ENCODE results near the gene RFFL.
"Not testable (repeated sequence)": the region's sequence is repeated elsewhere in the genome, so short reads cannot be mapped to it uniquely, and the experiment has no call there.

RFFL gene

GRCh38 chr17:35097776-35098175 lies 34.3 kb upstream of the RFFL start:
- H3K9me3 ChIP-seq (ENCODE audit: insufficient read depth, low read length): no peaks in the 10 kb centered on the region
- no peaks in the 10 kb centered on the region for H3K27me3 ChIP-seq (ENCODE audit: insufficient read depth, insufficient read length)
- no peak for DNase-seq (ENCODE audit: low read depth, low spot score)
- H3K4me3 ChIP-seq (ENCODE audit: insufficient read length, low read depth): no peak overlapping the region
- peaks cover 26% of the 10 kb centered on the region for H3K36me3 ChIP-seq (ENCODE audit: insufficient read depth, insufficient read length, low read length)
- TF ChIP-seq YY1 (IDR thresholded peaks at IDR 0.05; ENCODE audit: insufficient read depth, insufficient read length): no peak
- no peak for TF ChIP-seq SUZ12 (IDR thresholded peaks at IDR 0.05; ENCODE audit: extremely low read depth, insufficient read depth, insufficient read length)
- H3K9ac ChIP-seq (ENCODE audit: insufficient read length, low read depth): no peak overlapping the region
- no peaks in the 10 kb centered on the region for H3K4me1 ChIP-seq (ENCODE audit: insufficient read depth, insufficient read length)

DNA sequence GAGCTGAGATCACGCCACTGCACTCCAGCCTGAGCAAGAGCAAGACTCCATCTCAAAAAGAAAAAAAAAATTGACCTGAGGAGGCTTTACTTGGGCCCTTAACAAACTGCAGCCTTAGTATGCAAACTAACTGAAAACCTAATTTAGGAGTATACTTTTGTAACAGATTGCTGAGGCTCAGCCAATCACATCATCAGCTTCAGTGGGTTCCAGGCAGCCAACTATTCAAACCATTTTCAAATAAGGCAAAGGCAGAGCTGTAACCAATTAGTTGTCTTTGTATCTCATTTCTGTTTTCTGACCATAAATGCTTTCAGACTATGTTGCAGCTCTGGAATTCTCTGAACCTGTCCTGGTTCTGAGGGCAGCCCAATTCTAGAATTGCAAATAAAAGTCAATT lies 32.2 kb upstream of the RFFL start:
- TF ChIP-seq YY1 (IDR thresholded peaks at IDR 0.05; ENCODE audit: insufficient read depth, insufficient read length): no peak
- TF ChIP-seq SUZ12 (IDR thresholded peaks at IDR 0.05; ENCODE audit: extremely low read depth, insufficient read depth, insufficient read length): no peak
- no peak for TF ChIP-seq ZNF274 (IDR thresholded peaks at IDR 0.05; ENCODE audit: low read depth, low read length)
- Histone ChIP-seq H3K4me1 (ENCODE audit: insufficient read depth, insufficient read length) (no peaks in the 10 kb centered on the region), H3K4me3 (ENCODE audit: insufficient read length, low read depth) (no peak overlapping the region)

DNA sequence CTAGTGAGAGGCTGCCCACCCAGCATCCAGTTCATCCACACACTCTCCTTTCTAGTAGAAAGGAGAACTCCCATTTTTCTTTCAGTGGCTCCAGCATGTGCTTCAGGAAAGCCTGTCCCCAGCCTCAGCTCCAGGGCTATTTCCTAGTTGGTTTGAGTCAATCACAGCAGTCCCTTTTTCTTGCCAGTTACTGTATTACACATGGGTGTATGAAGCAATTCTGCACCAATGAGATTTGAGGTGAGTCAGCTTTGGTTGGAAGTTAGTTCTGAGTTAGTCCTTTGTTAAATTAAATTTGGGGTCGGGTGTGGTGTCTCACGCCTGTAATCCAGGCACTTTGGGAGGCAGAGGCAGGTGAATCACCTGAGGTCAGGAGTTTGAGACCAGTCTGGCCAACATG lies 31.4 kb upstream of the RFFL start:
- no peaks in the 10 kb centered on the region for H3K4me1 ChIP-seq (ENCODE audit: insufficient read depth, insufficient read length)
- no peak for DNase-seq (ENCODE audit: low read depth, low spot score)
- H3K9ac ChIP-seq (ENCODE audit: insufficient read length, low read depth): no peak overlapping the region
- H3K36me3 ChIP-seq (ENCODE audit: insufficient read depth, insufficient read length, low read length): peaks cover 7% of the 10 kb centered on the region
- H3K27me3 ChIP-seq (ENCODE audit: insufficient read depth, insufficient read length): no peaks in the 10 kb centered on the region
- H3K9me3 ChIP-seq (ENCODE audit: insufficient read depth, low read length): no peaks in the 10 kb centered on the region
- H3K4me3 ChIP-seq (ENCODE audit: insufficient read length, low read depth): no peak overlapping the region
- TF ChIP-seq SUZ12 (IDR thresholded peaks at IDR 0.05; ENCODE audit: extremely low read depth, insufficient read depth, insufficient read length): no peak
- no peak for TF ChIP-seq YY1 (IDR thresholded peaks at IDR 0.05; ENCODE audit: insufficient read depth, insufficient read length)
- TF ChIP-seq ZNF274 (IDR thresholded peaks at IDR 0.05; ENCODE audit: low read depth, low read length): no peak

More for the DNA sequence above, 32.2 kb upstream of the RFFL start:
- Histone ChIP-seq H3K36me3 (ENCODE audit: insufficient read depth, insufficient read length, low read length) (peaks cover 15% of the 10 kb centered on the region), H3K9ac (ENCODE audit: insufficient read length, low read depth) (no peak overlapping the region), H3K9me3 (ENCODE audit: insufficient read depth, low read length) (no peaks in the 10 kb centered on the region), H3K27me3 (ENCODE audit: insufficient read depth, insufficient read length) (no peaks in the 10 kb centered on the region)
- DNase-seq (ENCODE audit: low read depth, low spot score): no peak

- not testable (repeated sequence) for H3K4me1 ChIP-seq (ENCODE audit: insufficient read depth, insufficient read length); H3K9me3 ChIP-seq (ENCODE audit: insufficient read depth, low read length); H3K36me3 ChIP-seq (ENCODE audit: insufficient read depth, insufficient read length, low read length); DNase-seq (ENCODE audit: low read depth, low spot score); H3K27me3 ChIP-seq (ENCODE audit: insufficient read depth, insufficient read length); H3K4me3 ChIP-seq (ENCODE audit: insufficient read length, low read depth); H3K9ac ChIP-seq (ENCODE audit: insufficient read length, low read depth)
Observed at GRCh38 chr17:35090707-35091106, 27.2 kb upstream of the RFFL start.

- TF ChIP-seq YY1 (IDR thresholded peaks at IDR 0.05; ENCODE audit: insufficient read depth, insufficient read length): no peak
- Histone ChIP-seq H3K4me3 (ENCODE audit: insufficient read length, low read depth) (peak overlapping the region; percentile 28), H3K36me3 (ENCODE audit: insufficient read depth, insufficient read length, low read length) (no peaks in the 10 kb centered on the region), H3K9me3 (ENCODE audit: insufficient read depth, low read length) (no peaks in the 10 kb centered on the region), H3K27me3 (ENCODE audit: insufficient read depth, insufficient read length) (no peaks in the 10 kb centered on the region), H3K4me1 (ENCODE audit: insufficient read depth, insufficient read length) (peaks cover 3% of the 10 kb centered on the region), H3K9ac (ENCODE audit: insufficient read length, low read depth) (peak overlapping the region; percentile 58)
- DNase-seq (ENCODE audit: low read depth, low spot score): no peak
Observed at GRCh38 chr17:35089586-35090296, 26.2 kb upstream of the RFFL start.

- Histone ChIP-seq H3K36me3 (ENCODE audit: insufficient read depth, insufficient read length, low read length) (no peaks in the 10 kb centered on the region), H3K27me3 (ENCODE audit: insufficient read depth, insufficient read length) (no peaks in the 10 kb centered on the region), H3K4me3 (ENCODE audit: insufficient read length, low read depth) (peak overlapping the region; percentile 65), H3K9ac (ENCODE audit: insufficient read length, low read depth) (peak overlapping the region; percentile 83), H3K9me3 (ENCODE audit: insufficient read depth, low read length) (no peaks in the 10 kb centered on the region), H3K4me1 (ENCODE audit: insufficient read depth, insufficient read length) (peaks cover 3% of the 10 kb centered on the region)
- no peak for TF ChIP-seq SUZ12 (IDR thresholded peaks at IDR 0.05; ENCODE audit: extremely low read depth, insufficient read depth, insufficient read length)
- TF ChIP-seq YY1 (IDR thresholded peaks at IDR 0.05; ENCODE audit: insufficient read depth, insufficient read length): no peak
- no peak for TF ChIP-seq ZNF274 (IDR thresholded peaks at IDR 0.05; ENCODE audit: low read depth, low read length)
- DNase-seq (ENCODE audit: low read depth, low spot score): peak; percentile 46
Observed at GRCh38 chr17:35088881-35089585, 25.5 kb upstream of the RFFL start.

GRCh38 chr17:35088356-35088880 lies 24.9 kb upstream of the RFFL start:
- no peak for TF ChIP-seq ZNF274 (IDR thresholded peaks at IDR 0.05; ENCODE audit: low read depth, low read length)
- TF ChIP-seq SUZ12 (IDR thresholded peaks at IDR 0.05; ENCODE audit: extremely low read depth, insufficient read depth, insufficient read length): no peak
- TF ChIP-seq YY1 (IDR thresholded peaks at IDR 0.05; ENCODE audit: insufficient read depth, insufficient read length): no peak
- peaks cover 3% of the 10 kb centered on the region for H3K4me1 ChIP-seq (ENCODE audit: insufficient read depth, insufficient read length)
- no peaks in the 10 kb centered on the region for H3K36me3 ChIP-seq (ENCODE audit: insufficient read depth, insufficient read length, low read length)
- no peaks in the 10 kb centered on the region for H3K9me3 ChIP-seq (ENCODE audit: insufficient read depth, low read length)
- peak overlapping the region; percentile 65 for H3K4me3 ChIP-seq (ENCODE audit: insufficient read length, low read depth)
- H3K9ac ChIP-seq (ENCODE audit: insufficient read length, low read depth): peak overlapping the region; percentile 83
- H3K27me3 ChIP-seq (ENCODE audit: insufficient read depth, insufficient read length): no peaks in the 10 kb centered on the region
- DNase-seq (ENCODE audit: low read depth, low spot score): no peak

Data from NT2/D1 (cell line).